Measurements from ENCODE around the gene CORIN. TPM values are rescaled to one million over a fixed set of nuclear protein-coding genes. Genes with fewer than 3 reads are reported as not detected.

The CORIN gene
- total and polyA plus RNA-seq, 2 of the 13 experiments (the other 11 are each of a cell fraction or from before 2014, with no cell fraction given): 0.84 to 1.2 TPM

DNA sequence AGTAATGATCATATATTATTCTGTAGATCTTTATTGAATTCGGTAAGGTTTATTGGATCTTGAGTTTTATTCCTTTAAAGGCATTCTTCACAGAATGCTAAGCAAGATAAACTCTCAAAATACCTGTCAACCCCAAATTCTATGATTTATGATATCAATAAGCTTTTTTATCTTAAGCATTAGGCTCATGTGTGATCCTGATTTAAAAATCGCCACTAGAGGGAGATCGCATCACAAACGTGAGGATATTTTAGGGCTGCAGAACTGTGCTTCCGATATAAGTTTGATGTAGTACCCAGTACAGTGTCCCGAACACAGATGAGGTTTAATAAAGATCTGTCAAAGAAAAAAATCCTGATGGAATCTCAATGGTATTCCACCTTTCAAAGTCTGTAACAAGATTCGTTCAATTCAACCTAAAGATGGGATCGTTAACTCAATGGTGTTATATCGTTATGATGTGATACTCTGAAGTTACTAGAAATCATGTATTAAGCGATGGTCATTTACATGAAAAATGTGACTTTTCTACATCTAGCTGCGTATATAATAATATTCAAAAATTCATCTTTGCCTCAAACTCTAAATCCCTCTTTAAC lies 169.0 kb downstream of the CORIN start:
- H4K20me1 ChIP-seq (ENCODE audit: insufficient read depth, low read length): no peaks in the 10 kb centered on the region
- no peaks in the 10 kb centered on the region for H3K9me3 ChIP-seq (ENCODE audit: low read length)
- in situ Hi-C loops (cut with HindIII; ENCODE audit: extremely low pct_ligation_motif_present, low pct_unique_long_range_greater_than_20kb) (no loop called here), intact Hi-C loops (cut with micrococcal nuclease; ENCODE audit: unreplicated experiment) (loop anchor here (1.0 kb wide), 1 partner anchor 264 kb away; no protein-coding TSS in a partner anchor)
- WGBS (ENCODE audit: low lambda C conversion rate): 27% methylated on average over 11 of the region's 11 CpGs
- no peak overlapping the region for H3K4me3 ChIP-seq (replicated peaks in 1 of 3; ENCODE audit: insufficient read depth in 1 of 3, low read depth in 2 of 3, low read length in 3 of 3)
- POLR2A ChIA-PET: no interaction called here
- FAIRE-seq: peak; percentile 44
- H3K36me3 ChIP-seq (replicated peaks in 1 of 2; ENCODE audit: control insufficient read depth in 1 of 2, insufficient read depth in 2 of 2, low read length in 2 of 2): no peaks in the 10 kb centered on the region
- no peaks in the 10 kb centered on the region for H3K27me3 ChIP-seq (ENCODE audit: control insufficient read depth in 1 of 2, insufficient read depth in 2 of 2, low read length in 2 of 2)
- TF ChIP-seq STAG1 (CRISPR knock-in tag; IDR thresholded peaks at IDR 0.05) (peak; percentile 56), TGIF2 (CRISPR knock-in tag; IDR thresholded peaks at IDR 0.05) (no peak)
- TF ChIP-seq, protein P1, sequence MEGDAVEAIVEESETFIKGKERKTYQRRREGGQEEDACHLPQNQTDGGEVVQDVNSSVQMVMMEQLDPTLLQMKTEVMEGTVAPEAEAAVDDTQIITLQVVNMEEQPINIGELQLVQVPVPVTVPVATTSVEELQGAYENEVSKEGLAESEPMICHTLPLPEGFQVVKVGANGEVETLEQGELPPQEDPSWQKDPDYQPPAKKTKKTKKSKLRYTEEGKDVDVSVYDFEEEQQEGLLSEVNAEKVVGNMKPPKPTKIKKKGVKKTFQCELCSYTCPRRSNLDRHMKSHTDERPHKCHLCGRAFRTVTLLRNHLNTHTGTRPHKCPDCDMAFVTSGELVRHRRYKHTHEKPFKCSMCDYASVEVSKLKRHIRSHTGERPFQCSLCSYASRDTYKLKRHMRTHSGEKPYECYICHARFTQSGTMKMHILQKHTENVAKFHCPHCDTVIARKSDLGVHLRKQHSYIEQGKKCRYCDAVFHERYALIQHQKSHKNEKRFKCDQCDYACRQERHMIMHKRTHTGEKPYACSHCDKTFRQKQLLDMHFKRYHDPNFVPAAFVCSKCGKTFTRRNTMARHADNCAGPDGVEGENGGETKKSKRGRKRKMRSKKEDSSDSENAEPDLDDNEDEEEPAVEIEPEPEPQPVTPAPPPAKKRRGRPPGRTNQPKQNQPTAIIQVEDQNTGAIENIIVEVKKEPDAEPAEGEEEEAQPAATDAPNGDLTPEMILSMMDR (CRISPR knock-in tag; IDR thresholded peaks at IDR 0.05): peak; percentile 59
- CTCF ChIA-PET (ENCODE audit: low intra/inter-chr PET ratio, low total read pairs): interaction anchor here (1.3 kb wide), 1 partner anchor 265 kb away, joined by 5 read pairs; no protein-coding TSS in a partner anchor
- H3K4me2 ChIP-seq (ENCODE audit: low read depth, low read length): no peak overlapping the region
- no TSS peak for BruUV-seq (replicated peaks)
- ATAC-seq: peak; percentile 75
- no peak overlapping the region for H2AFZ ChIP-seq (ENCODE audit: low read length)
- H3K9ac ChIP-seq (ENCODE audit: insufficient read depth, low read depth, low read length): no peak overlapping the region
- H3K4me1 ChIP-seq (ENCODE audit: insufficient read depth, low read length): no peaks in the 10 kb centered on the region
- no peak overlapping the region for H3K27ac ChIP-seq (ENCODE audit: extremely low read length, insufficient read depth, low read length)
- peak; percentile 32 for DNase-seq (ENCODE audit: low spot score)
- no peaks in the 10 kb centered on the region for H3K79me2 ChIP-seq (ENCODE audit: insufficient read depth, low read length)

DNA sequence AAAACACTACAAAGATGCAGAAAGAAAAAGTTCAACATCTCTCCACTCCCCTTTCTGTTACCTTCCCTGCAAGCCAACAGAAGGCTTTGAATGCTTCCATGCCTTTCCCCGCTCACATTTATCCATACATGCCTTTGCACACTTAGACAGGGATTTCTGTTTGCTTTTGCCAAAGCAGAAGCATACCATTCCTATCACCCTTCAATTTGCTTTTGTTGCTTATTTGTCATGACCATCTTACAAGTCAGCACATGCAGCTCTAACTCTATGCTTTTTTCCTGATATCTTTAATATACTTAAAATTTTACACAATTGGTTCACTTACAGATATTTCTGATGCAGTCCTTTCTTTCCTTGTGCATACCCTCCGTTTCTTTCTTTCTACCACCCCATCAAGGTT lies 169.6 kb downstream of the CORIN start:
- Histone ChIP-seq H3K27me3 (ENCODE audit: control insufficient read depth in 1 of 2, insufficient read depth in 2 of 2, low read length in 2 of 2) (no peaks in the 10 kb centered on the region), H3K4me1 (ENCODE audit: insufficient read depth, low read length) (no peaks in the 10 kb centered on the region), H2AFZ (ENCODE audit: low read length) (no peak overlapping the region), H3K9ac (ENCODE audit: insufficient read depth, low read depth, low read length) (no peak overlapping the region), H3K4me3 (replicated peaks in 1 of 3; ENCODE audit: insufficient read depth in 1 of 3, low read depth in 2 of 3, low read length in 3 of 3) (no peak overlapping the region), H3K9me3 (ENCODE audit: low read length) (no peaks in the 10 kb centered on the region), H4K20me1 (ENCODE audit: insufficient read depth, low read length) (no peaks in the 10 kb centered on the region), H3K79me2 (ENCODE audit: insufficient read depth, low read length) (no peaks in the 10 kb centered on the region), H3K27ac (ENCODE audit: extremely low read length, insufficient read depth, low read length) (no peak overlapping the region), H3K36me3 (replicated peaks in 1 of 2; ENCODE audit: control insufficient read depth in 1 of 2, insufficient read depth in 2 of 2, low read length in 2 of 2) (no peaks in the 10 kb centered on the region), H3K4me2 (ENCODE audit: low read depth, low read length) (no peak overlapping the region)
- FAIRE-seq: no peak
- in situ Hi-C loops (cut with HindIII; ENCODE audit: extremely low pct_ligation_motif_present, low pct_unique_long_range_greater_than_20kb): no loop called here
- ChIA-PET POLR2A (no interaction called here), CTCF (ENCODE audit: low intra/inter-chr PET ratio, low total read pairs) (interaction anchor here (1.3 kb wide), 1 partner anchor 266 kb away, joined by 5 read pairs; no protein-coding TSS in a partner anchor)
- 70% methylated on average over 2 of the region's 2 CpGs for WGBS (ENCODE audit: low lambda C conversion rate)
- no TSS peak for BruUV-seq (replicated peaks)
- TF ChIP-seq ZNF570 (CRISPR knock-in tag; IDR thresholded peaks at IDR 0.05; ENCODE audit: borderline replicate concordance) (no peak), ZFAT (CRISPR knock-in tag; conservative IDR thresholded peaks at IDR 0.05) (no peak), SNAI1 (CRISPR knock-in tag; IDR thresholded peaks at IDR 0.05; ENCODE audit: borderline replicate concordance) (no peak), GABPB1 (CRISPR knock-in tag; IDR thresholded peaks at IDR 0.05) (no peak), ZNF484 (CRISPR knock-in tag; IDR thresholded peaks at IDR 0.05; ENCODE audit: borderline replicate concordance, low read depth) (no peak), NR1H2 (CRISPR knock-in tag; IDR thresholded peaks at IDR 0.05; ENCODE audit: borderline replicate concordance, low read depth) (no peak), YEATS4 (CRISPR knock-in tag; IDR thresholded peaks at IDR 0.05; ENCODE audit: borderline replicate concordance) (no peak), ETV6 (CRISPR knock-in tag; conservative IDR thresholded peaks at IDR 0.05) (no peak)
- TF ChIP-seq, protein P2, sequence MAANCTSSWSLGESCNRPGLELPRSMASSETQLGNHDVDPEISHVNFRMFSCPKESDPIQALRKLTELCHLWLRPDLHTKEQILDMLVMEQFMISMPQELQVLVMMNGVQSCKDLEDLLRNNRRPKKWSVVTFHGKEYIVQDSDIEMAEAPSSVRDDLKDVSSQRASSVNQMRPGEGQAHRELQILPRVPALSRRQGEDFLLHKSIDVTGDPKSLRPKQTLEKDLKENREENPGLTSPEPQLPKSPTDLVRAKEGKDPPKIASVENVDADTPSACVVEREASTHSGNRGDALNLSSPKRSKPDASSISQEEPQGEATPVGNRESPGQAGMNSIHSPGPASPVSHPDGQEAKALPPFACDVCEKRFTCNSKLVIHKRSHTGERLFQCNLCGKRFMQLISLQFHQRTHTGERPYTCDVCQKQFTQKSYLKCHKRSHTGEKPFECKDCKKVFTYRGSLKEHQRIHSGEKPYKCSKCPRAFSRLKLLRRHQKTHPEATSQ (CRISPR knock-in tag; IDR thresholded peaks at IDR 0.05; ENCODE audit: borderline replicate concordance): no peak
- TF ChIP-seq, protein P3, sequence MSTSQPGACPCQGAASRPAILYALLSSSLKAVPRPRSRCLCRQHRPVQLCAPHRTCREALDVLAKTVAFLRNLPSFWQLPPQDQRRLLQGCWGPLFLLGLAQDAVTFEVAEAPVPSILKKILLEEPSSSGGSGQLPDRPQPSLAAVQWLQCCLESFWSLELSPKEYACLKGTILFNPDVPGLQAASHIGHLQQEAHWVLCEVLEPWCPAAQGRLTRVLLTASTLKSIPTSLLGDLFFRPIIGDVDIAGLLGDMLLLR (CRISPR knock-in tag; IDR thresholded peaks at IDR 0.05): no peak
- DNase-seq (ENCODE audit: low spot score): no peak
- no peak for ATAC-seq
- intact Hi-C loops (cut with micrococcal nuclease; ENCODE audit: unreplicated experiment): no loop called here

All from HepG2 (cell line).